Brain pericyte (primary cell): Measurements from ENCODE around the gene CALML5.

Experiments
- DNase-seq: peaks from one replicate; pipeline ENCODE4 v3.0.0-alpha.2; 2012; ENCODE audit warnings: low read depth, low spot score

Gene CALML5

GRCh38 chr10:5533098-5533731, 33.8 kb upstream of the CALML5 start:
- DNase-seq, result no peak

- no peak for DNase-seq
Measured at GRCh38 chr10:5532618-5533097, 33.3 kb upstream of the CALML5 start.

- no peak for DNase-seq
Measured at GRCh38 chr10:5532307-5532605, 32.9 kb upstream of the CALML5 start.

GRCh38 chr10:5531558-5532306, 32.4 kb upstream of the CALML5 start:
- DNase-seq, result no peak

GRCh38 chr10:5530846-5531557, 31.6 kb upstream of the CALML5 start:
- DNase-seq, result no peak

- no peak for DNase-seq
Measured at GRCh38 chr10:5530412-5530806, 31.0 kb upstream of the CALML5 start.

GRCh38 chr10:5529702-5530411, 30.5 kb upstream of the CALML5 start:
- DNase-seq, result no peak

GRCh38 chr10:5528989-5529701, 29.8 kb upstream of the CALML5 start:
- no peak for DNase-seq

- no peak for DNase-seq
Measured at GRCh38 chr10:5527332-5528200, 28.2 kb upstream of the CALML5 start.

GRCh38 chr10:5526691-5527331, 27.4 kb upstream of the CALML5 start:
- DNase-seq, result no peak

- no peak for DNase-seq
Measured at GRCh38 chr10:5525561-5526341, 26.4 kb upstream of the CALML5 start.

GRCh38 chr10:5524641-5525560, 25.5 kb upstream of the CALML5 start, which contains the start of gene CALML3:
CALML3 (plus strand) TSS chr10:5524961; CDS start chr10:5525086, 125 bp downstream.
- no peak for DNase-seq

GRCh38 chr10:5523796-5524574, 24.6 kb upstream of the CALML5 start:
- no peak for DNase-seq

GRCh38 chr10:5522913-5523560, 23.7 kb upstream of the CALML5 start:
- DNase-seq, result no peak

GRCh38 chr10:5519054-5519453, 19.7 kb upstream of the CALML5 start:
- DNase-seq, result no peak

- no peak for DNase-seq
Measured at GRCh38 chr10:5518143-5518542, 18.8 kb upstream of the CALML5 start.

GRCh38 chr10:5517546-5517945, 18.2 kb upstream of the CALML5 start:
- no peak for DNase-seq
